Panc1 (cell line): ENCODE data around the gene CPZ.

Source experiments
- CTCF ChIP-seq: fragments of 450-650 bp; IDR thresholded peaks from 2 replicates; pipeline ENCODE4 v1.5.1; 2017; ENCODE audit warnings: mild to moderate bottlenecking
- POLR2AphosphoS5 ChIP-seq: IDR thresholded peaks from 2 replicates; pipeline ENCODE4 v1.6.1; 2012; ENCODE audit warnings: mild to moderate bottlenecking, low read depth, low read length, moderate library complexity
- REST ChIP-seq, 2 experiments: IDR thresholded peaks; 2 replicates each; pipeline ENCODE4 v1.6.1; 2011 to 2012; ENCODE audit warnings: low read depth in 2 of 2, control low read depth in 1 of 2, low read length in 1 of 2, mild to moderate bottlenecking in 1 of 2, moderate library complexity in 1 of 2; ENCODE audit not compliant: insufficient read depth in 1 of 2
- SIN3A ChIP-seq: IDR thresholded peaks from 2 replicates; pipeline ENCODE4 v1.6.1; 2012; ENCODE audit warnings: low read depth, mild to moderate bottlenecking, low read length, moderate library complexity, borderline replicate concordance; ENCODE audit not compliant: insufficient read depth
- TCF7L2 ChIP-seq: IDR thresholded peaks from 2 replicates; pipeline ENCODE4 v1.6.1; 2011; ENCODE audit warnings: mild to moderate bottlenecking, low read depth, low read length, inconsistent platforms

- no peak for TF ChIP-seq TCF7L2
- no peak for TF ChIP-seq CTCF
- no peak for TF ChIP-seq REST (IDR thresholded peaks at IDR 0.05; ENCODE audit: insufficient read depth in 1 of 2, low read depth in 2 of 2, low read length in 1 of 2)
- TF ChIP-seq POLR2AphosphoS5 = no peak
- no peak for TF ChIP-seq SIN3A
Observed at GRCh38 chr4:8552024-8552423, 40.5 kb upstream of the CPZ start.
